ENCODE results near the gene ZNF776.
"Not testable (repeated sequence)": the region's sequence is repeated elsewhere in the genome, so short reads cannot be mapped to it uniquely, and the experiment has no call there.

Gene ZNF776

GRCh38 chr19:57746580-57747471 lies at the start of gene ZNF776:
Gene ZNF776, plus strand, starts transcription at chr19:57746815. Its CDS starts 244 bp downstream, at chr19:57747059.
- peak; percentile 75 for DNase-seq

GRCh38 chr19:57701625-57702024 lies 45.0 kb upstream of the ZNF776 start:
- DNase-seq = no peak

- DNase-seq = no peak
Observed at GRCh38 chr19:57706346-57706745, 40.3 kb upstream of the ZNF776 start.

GRCh38 chr19:57708641-57709361 lies 37.8 kb upstream of the ZNF776 start, which contains the start of gene ZNF154:
Gene ZNF154, minus strand, starts transcription at chr19:57709204. Its CDS starts 233 bp downstream, at chr19:57708971.
- DNase-seq = peak; percentile 12

GRCh38 chr19:57709616-57710015 lies 37.0 kb upstream of the ZNF776 start:
- no peak for DNase-seq

GRCh38 chr19:57712222-57712621 lies 34.4 kb upstream of the ZNF776 start:
- no peak for DNase-seq

- no peak for DNase-seq
Observed at GRCh38 chr19:57719424-57719823, 27.2 kb upstream of the ZNF776 start.

- DNase-seq = no peak
Observed at GRCh38 chr19:57719901-57720519, 26.6 kb upstream of the ZNF776 start.

- DNase-seq = no peak
Observed at GRCh38 chr19:57720878-57721277, 25.7 kb upstream of the ZNF776 start.

GRCh38 chr19:57738320-57738719 lies 8.3 kb upstream of the ZNF776 start:
- peak; percentile 14 for DNase-seq

- not testable (repeated sequence) for DNase-seq
Observed at GRCh38 chr19:57738770-57739169, 7.8 kb upstream of the ZNF776 start.

- no peak for DNase-seq
Observed at GRCh38 chr19:57747472-57747807, 825 bp downstream of the ZNF776 start.

GRCh38 chr19:57748029-57748428 lies 1.4 kb downstream of the ZNF776 start:
- DNase-seq = no peak

- DNase-seq = no peak
Observed at GRCh38 chr19:57754091-57754673, 7.6 kb downstream of the ZNF776 start.

GRCh38 chr19:57755031-57755430 lies 8.4 kb downstream of the ZNF776 start:
- DNase-seq = no peak

GRCh38 chr19:57757941-57758340 lies 11.3 kb downstream of the ZNF776 start:
- no peak for DNase-seq

- DNase-seq = no peak
Observed at GRCh38 chr19:57759096-57759495, 12.5 kb downstream of the ZNF776 start.

- DNase-seq = peak; percentile 80
Observed at GRCh38 chr19:57769345-57770131, 22.9 kb downstream of the ZNF776 start, which contains the start of gene ZNF586. Gene ZNF586, plus strand, starts transcription at chr19:57769676. Its CDS starts 167 bp downstream, at chr19:57769843.

- no peak for DNase-seq
Observed at GRCh38 chr19:57771417-57771816, 24.8 kb downstream of the ZNF776 start.

GRCh38 chr19:57773488-57773887 lies 26.9 kb downstream of the ZNF776 start:
- DNase-seq = no peak

GRCh38 chr19:57776764-57777296 lies 30.2 kb downstream of the ZNF776 start:
- DNase-seq = no peak

- no peak for DNase-seq
Observed at GRCh38 chr19:57778336-57778735, 31.7 kb downstream of the ZNF776 start.
